Thyroid gland (tissue), 4 donors: ENCODE measurements around the gene PLEKHA7. TPM values are rescaled to one million over a fixed set of nuclear protein-coding genes. Genes with fewer than 3 reads are reported as not detected.

Experiments used
- DNase-seq, 2 donors: peaks; one replicate each; pipeline ENCODE4 v3.0.0-alpha.2; 2019
- H3K27ac ChIP-seq, 3 donors: fragments of 200-600 bp; sonication (generic); 1 replicate in 2 of 3; 2 replicates in 1 of 3; pipeline ENCODE4 v1.5.1; 2016 to 2019; ENCODE audit warnings: mild to moderate bottlenecking in 1 of 3, moderate library complexity in 1 of 3
- H3K27me3 ChIP-seq: fragments of 200-600 bp; sonication (generic); one replicate; pipeline ENCODE4 v1.5.1; 2019
- H3K36me3 ChIP-seq, 2 donors: fragments of 200-600 bp; sonication (generic); one replicate each; pipeline ENCODE4 v1.5.1; 2016 to 2019
- H3K4me1 ChIP-seq, 2 donors: fragments of 200-600 bp; sonication (generic); one replicate each; pipeline ENCODE4 v1.5.1; 2017 to 2019
- H3K4me3 ChIP-seq, 3 donors: fragments of 200-600 bp; sonication (generic); replicated peaks in 1 of 3; 1 replicate in 2 of 3; 2 replicates in 1 of 3; pipeline ENCODE4 v1.5.1; 2016; ENCODE audit warnings: mild to moderate bottlenecking in 1 of 3
- H3K9me3 ChIP-seq: fragments of 200-600 bp; sonication (generic); one replicate; pipeline ENCODE4 v1.5.1; 2017
- POLR2A ChIP-seq, 2 donors: fragments of 450-650 bp; IDR thresholded peaks; one replicate each; pipeline ENCODE4 v1.6.1; 2017; ENCODE audit warnings: antibody characterized with exemption in 2 of 2, mild to moderate bottlenecking in 2 of 2, moderate library complexity in 1 of 2
- WGBS, 2 donors: methylation state at CpG; one replicate each; pipeline ENCODE4 v1.1.5; 2017; 5-methylcytosine and 5-hydroxymethylcytosine counted together
- intact Hi-C: fragments of 100-400 bp; cut with DNase I; formaldehyde crosslinking; loops from one replicate; pipeline ENCODE4 v1.15.1; 2023
- total RNA-seq, 4 donors: library from RNA; depleted of rRNA; stranded (reverse); fragments of >200 nt; gene quantifications; one replicate each; pipeline ENCODE4 v1.2.3, GENCODE V29; 2016
- TF ChIP-seq, protein P1 (sequence below), 6 experiments: fragments of 200-600 bp in 3 of 6; fragments of 450-650 bp in 3 of 6; sonication (generic) in 3 of 6; IDR thresholded peaks; one replicate each; pipeline ENCODE4 v1.5.1; 2016 to 2019; ENCODE audit warnings: antibody characterized with exemption in 6 of 6, mild to moderate bottlenecking in 2 of 6, inconsistent platforms in 1 of 6, moderate library complexity in 1 of 6

PLEKHA7 gene
- total RNA-seq, 4 donors from 2014 or later = 22.5 to 29.0 (median 23.4) TPM

DNA sequence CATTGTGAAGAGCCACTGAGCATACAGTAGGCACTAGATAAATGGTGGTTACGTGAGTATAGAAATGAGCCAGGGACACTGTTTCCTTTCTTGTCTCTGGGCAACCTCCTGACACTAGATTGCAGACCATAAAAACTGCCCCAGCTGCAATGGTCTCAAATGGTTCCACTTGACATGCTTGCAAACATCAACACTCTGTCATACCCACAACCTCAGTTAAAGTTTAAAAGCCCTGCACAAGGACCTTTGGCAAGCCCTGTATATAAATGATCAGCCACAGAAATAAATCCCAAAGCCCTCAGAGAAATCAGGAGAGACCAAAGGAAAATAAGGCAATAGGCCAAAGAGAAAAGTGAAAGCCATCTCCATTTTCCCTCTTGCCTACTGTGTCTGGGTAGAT is 20.7 kb downstream of the PLEKHA7 start:
- H3K27ac ChIP-seq = peak overlapping the region; percentile 82 to 91 (median 90)

DNA sequence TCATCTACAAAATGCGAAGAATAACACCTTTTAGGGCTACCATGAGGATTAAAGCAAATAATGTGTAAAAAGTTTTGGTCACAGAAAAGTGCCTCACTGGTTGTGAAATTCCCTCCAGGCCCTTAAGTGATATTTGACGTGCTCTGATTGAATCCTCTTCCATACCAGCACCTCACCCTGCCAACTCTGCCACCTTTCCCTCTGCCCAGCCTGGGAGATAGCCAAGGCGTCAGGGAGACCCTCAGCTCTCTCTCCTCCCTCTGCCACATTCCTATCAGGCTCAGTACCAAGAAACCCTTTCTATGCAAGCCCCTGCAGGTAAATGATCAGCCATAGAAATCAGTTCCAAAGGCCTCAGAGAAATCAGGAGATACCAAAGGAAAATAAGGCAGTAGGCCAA is 21.4 kb downstream of the PLEKHA7 start:
- 47 to 62% methylated on average over 3 of the region's 3 CpGs for WGBS, 2 donors
- Histone ChIP-seq H3K4me1 (peaks cover 63 to 64% of the 10 kb centered on the region in 2 donors), H3K9me3 (no peaks in the 10 kb centered on the region), H3K4me3 (no peak overlapping the region), H3K27me3 (no peaks in the 10 kb centered on the region), H3K36me3 (no peaks in the 10 kb centered on the region), H3K27ac (peak overlapping the region; percentile 82 to 91 (median 90))
- no peak for TF ChIP-seq POLR2A (IDR thresholded peaks at IDR 0.05)
- TF ChIP-seq, protein P1, sequence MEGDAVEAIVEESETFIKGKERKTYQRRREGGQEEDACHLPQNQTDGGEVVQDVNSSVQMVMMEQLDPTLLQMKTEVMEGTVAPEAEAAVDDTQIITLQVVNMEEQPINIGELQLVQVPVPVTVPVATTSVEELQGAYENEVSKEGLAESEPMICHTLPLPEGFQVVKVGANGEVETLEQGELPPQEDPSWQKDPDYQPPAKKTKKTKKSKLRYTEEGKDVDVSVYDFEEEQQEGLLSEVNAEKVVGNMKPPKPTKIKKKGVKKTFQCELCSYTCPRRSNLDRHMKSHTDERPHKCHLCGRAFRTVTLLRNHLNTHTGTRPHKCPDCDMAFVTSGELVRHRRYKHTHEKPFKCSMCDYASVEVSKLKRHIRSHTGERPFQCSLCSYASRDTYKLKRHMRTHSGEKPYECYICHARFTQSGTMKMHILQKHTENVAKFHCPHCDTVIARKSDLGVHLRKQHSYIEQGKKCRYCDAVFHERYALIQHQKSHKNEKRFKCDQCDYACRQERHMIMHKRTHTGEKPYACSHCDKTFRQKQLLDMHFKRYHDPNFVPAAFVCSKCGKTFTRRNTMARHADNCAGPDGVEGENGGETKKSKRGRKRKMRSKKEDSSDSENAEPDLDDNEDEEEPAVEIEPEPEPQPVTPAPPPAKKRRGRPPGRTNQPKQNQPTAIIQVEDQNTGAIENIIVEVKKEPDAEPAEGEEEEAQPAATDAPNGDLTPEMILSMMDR (IDR thresholded peaks at IDR 0.05) = no peak
- intact Hi-C loops = no loop called here
- DNase-seq = no peak

More for the DNA sequence above, 20.7 kb downstream of the PLEKHA7 start:
- TF ChIP-seq, protein P1 (IDR thresholded peaks at IDR 0.05) = no peak
- TF ChIP-seq POLR2A (IDR thresholded peaks at IDR 0.05) = no peak
- WGBS, 2 donors = 48 to 56% methylated on average over 1 of the region's 1 CpG
- DNase-seq = peak; percentile 56
- H3K36me3 ChIP-seq = no peaks in the 10 kb centered on the region
- no peak overlapping the region for H3K4me3 ChIP-seq
- no peaks in the 10 kb centered on the region for H3K27me3 ChIP-seq
- intact Hi-C loops = no loop called here
- H3K4me1 ChIP-seq = peaks cover 63 to 65% of the 10 kb centered on the region in 2 donors
- H3K9me3 ChIP-seq = no peaks in the 10 kb centered on the region

DNA sequence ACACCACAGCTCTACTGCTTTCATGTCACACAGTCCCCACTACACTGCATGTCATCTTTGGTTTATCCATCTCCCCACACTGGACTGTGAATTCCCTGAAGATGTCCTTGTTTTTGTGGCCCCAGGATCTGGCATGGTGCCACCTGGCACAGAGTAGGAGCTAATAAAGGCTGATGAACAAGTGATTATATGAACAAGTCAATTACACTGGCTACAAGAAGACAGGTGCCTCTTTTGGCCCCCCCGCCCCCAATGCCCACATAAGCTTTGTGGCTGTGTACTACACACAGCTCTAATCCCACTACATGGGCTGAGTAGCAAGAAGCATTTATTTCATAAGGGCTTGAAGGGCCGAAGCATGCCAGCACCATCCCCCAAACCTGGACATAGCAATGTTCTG is 24.7 kb downstream of the PLEKHA7 start:
- intact Hi-C loops = no loop called here
- H3K4me3 ChIP-seq = no peak overlapping the region
- DNase-seq = no peak
- H3K27me3 ChIP-seq = no peaks in the 10 kb centered on the region
- no peaks in the 10 kb centered on the region for H3K9me3 ChIP-seq
- H3K4me1 ChIP-seq = peaks cover 66% of the 10 kb centered on the region in 2 donors
- no peaks in the 10 kb centered on the region for H3K36me3 ChIP-seq
- WGBS, 2 donors = 79 to 100% methylated on average over 2 of the region's 2 CpGs
- TF ChIP-seq POLR2A (IDR thresholded peaks at IDR 0.05) = no peak
- TF ChIP-seq, protein P1 (IDR thresholded peaks at IDR 0.05) = no peak
- no peak overlapping the region for H3K27ac ChIP-seq

DNA sequence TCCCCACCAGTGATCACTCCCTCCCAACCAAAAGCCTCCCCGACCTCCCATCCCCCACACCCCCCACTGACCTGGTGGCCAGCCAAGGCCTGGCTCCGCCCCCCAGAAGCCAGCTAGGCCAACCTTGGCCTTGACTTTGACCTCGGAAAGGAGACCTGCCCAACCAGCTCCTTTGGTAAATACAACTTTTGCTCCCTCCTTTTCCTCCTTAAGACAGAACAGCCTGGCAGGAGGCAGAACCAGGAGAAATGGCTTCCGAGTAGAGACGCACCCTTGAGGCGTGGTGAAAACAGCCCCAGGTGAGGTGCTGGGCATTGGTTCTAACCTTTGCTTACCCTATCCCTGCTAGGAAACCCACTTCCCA is 27.0 kb downstream of the PLEKHA7 start:
- peak; percentile 61 to 63 for DNase-seq
- no peak overlapping the region for H3K4me3 ChIP-seq
- no peaks in the 10 kb centered on the region for H3K9me3 ChIP-seq
- H3K27ac ChIP-seq = peak overlapping the region; percentile 72 to 89 (median 74)
- H3K4me1 ChIP-seq = peaks cover 47 to 55% of the 10 kb centered on the region in 2 donors
- TF ChIP-seq, protein P1 (IDR thresholded peaks at IDR 0.05) = no peak
- TF ChIP-seq POLR2A (IDR thresholded peaks at IDR 0.05) = peak in 1 of 2 donors; percentile 27
- no peaks in the 10 kb centered on the region for H3K36me3 ChIP-seq
- 50 to 60% methylated on average over 5 to 6 of the region's 6 CpGs for WGBS, 2 donors
- no peaks in the 10 kb centered on the region for H3K27me3 ChIP-seq
- intact Hi-C loops = no loop called here

DNA sequence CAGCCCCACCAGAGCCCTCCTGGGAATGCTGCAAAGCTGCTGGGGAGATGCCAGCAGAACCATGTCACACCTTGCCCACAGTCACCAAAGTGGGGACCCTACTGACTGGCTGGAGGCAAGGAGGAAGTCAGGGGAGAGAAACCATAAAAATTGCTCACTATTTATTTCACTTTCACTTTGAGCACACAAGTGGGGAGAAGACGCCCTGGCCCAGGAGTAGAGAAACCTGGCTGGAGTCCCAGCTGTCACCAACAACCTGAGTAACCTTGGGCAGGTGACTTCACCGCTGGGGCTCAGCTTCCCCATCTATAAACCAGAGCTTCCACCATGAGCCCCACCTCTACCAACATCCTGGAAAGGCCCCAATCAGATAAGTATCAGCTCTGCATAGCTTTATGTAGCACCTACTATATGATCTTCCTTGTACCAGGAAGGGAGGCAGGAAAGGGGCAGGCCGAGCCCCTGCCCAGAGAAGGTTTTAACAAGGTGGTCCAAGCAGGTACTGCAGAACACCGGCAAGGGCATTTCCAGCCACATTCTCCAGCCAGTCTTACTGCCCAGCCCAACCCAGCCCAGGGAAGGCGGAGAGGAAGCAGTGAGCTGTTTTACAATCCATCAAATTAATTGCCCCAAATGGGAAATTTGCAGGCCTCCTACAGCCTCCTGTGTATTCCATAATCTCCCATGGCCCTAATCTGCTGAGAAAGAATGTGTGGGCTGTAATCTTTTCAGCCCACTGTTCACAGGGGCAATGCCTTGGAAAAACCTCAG is 27.6 kb downstream of the PLEKHA7 start:
- Histone ChIP-seq H3K36me3 (no peaks in the 10 kb centered on the region), H3K9me3 (no peaks in the 10 kb centered on the region), H3K27me3 (no peaks in the 10 kb centered on the region), H3K4me3 (no peak overlapping the region), H3K27ac (peak overlapping the region; percentile 72 to 89 (median 74)), H3K4me1 (peaks cover 53 to 61% of the 10 kb centered on the region in 2 donors)
- TF ChIP-seq POLR2A (IDR thresholded peaks at IDR 0.05) = no peak
- TF ChIP-seq, protein P1 (IDR thresholded peaks at IDR 0.05) = no peak
- intact Hi-C loops = no loop called here
- DNase-seq = peak; percentile 92 to 93
- 38 to 56% methylated on average over 5 of the region's 5 CpGs for WGBS, 2 donors
